ENCODE data around the gene GP5.

Gene GP5, protein sequence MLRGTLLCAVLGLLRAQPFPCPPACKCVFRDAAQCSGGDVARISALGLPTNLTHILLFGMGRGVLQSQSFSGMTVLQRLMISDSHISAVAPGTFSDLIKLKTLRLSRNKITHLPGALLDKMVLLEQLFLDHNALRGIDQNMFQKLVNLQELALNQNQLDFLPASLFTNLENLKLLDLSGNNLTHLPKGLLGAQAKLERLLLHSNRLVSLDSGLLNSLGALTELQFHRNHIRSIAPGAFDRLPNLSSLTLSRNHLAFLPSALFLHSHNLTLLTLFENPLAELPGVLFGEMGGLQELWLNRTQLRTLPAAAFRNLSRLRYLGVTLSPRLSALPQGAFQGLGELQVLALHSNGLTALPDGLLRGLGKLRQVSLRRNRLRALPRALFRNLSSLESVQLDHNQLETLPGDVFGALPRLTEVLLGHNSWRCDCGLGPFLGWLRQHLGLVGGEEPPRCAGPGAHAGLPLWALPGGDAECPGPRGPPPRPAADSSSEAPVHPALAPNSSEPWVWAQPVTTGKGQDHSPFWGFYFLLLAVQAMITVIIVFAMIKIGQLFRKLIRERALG

DNA sequence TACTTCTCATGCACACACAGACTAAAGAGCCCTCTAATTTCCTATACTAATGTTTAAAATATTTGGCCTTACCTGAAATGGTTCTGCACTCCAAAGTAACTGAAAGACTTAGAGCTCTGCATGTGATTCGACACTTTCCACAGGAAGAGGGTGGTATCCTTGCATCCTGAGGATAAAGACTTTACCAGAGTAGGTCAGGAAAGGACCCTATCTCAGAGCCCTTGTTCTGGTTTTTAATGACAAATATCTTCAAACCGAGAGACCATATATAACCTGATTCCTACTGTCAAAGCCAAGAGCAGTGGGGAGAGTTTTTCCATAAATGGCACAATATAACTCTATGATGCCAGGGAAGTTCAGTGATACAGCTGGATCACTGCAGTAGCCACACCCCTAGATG, at the start of gene GP5:
GP5 (minus strand) TSS at position 101 of the 400 bp plus-strand sequence. CDS start 984 bp downstream, outside the sequence.
- no peak for DNase-seq (ENCODE audit: low read depth)

DNA sequence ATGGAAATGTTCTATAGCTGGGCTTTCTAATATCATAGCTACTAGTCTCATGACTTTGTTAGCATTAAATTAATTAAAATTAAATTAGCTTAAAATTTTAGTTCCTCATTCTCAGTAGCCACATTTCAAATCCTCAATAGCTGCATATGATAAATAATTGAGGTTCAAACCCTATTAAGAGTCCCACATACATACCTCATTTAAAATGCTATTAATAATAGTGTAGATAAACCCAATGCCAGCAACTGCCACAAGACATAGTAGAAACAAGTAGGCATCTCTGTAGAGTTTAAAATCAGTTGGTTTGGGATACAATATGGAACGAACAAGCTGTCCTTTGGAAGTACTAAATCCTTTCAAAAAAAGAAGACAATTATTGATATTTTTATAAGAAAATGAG, 48.6 kb upstream of the GP5 start:
- DNase-seq (ENCODE audit: low read depth), result no peak

DNA sequence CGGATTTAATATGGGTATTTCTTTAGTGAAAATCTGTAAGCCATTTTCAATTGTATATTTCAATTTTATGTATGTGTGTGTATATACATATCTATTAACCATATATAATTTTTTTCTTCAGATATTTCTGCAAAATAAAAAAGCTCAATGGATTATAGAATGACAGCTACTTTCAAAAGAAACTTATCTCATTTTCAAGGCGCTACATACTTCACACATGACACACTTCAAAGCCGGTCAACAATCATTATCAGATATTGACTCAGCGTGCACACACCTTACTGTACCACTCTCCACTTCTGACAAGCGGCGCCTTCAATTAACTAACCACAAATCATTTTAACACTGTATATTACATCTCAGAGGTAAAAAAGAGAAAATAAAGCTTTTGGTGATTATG, 48.1 kb upstream of the GP5 start:
- DNase-seq (ENCODE audit: low read depth), result no peak

DNA sequence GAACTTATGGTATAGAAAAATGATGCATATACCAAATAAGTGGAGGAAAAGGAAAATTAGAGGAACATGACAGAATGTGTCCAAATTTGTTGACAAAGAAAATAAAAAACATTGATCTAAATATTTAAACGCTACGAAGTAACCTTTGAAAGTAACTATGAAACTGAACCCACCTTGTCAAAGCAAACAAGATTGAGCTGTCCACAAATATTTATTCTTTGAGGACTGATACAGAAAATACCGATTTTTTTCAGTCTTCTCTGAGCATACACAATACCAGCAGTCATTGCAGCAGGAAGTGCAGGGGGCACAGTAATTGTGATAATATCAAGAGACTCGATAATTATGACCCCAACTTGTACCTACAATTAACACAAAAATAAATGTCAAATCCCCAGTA, 47.7 kb upstream of the GP5 start:
- no peak for DNase-seq (ENCODE audit: low read depth)

DNA sequence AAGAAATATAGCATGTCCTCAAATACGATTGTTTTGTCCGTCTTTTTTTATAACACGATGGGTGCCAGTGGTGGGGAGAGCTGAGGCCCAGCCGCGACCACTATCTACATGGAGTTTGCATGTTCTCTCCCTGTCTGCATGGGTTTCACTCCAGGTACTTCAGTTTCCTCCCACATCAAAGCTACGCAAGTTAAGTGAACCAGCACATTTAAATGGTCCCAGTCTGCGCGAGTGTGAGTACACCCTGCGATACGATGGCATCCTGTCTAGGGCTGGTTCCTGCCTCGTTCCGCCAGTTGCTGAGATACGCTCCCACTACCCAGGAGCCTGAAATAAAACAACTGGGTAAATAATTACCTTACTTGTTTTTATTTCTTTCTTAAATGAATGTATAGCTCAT, 47.1 kb upstream of the GP5 start:
- no peak for DNase-seq (ENCODE audit: low read depth)

DNA sequence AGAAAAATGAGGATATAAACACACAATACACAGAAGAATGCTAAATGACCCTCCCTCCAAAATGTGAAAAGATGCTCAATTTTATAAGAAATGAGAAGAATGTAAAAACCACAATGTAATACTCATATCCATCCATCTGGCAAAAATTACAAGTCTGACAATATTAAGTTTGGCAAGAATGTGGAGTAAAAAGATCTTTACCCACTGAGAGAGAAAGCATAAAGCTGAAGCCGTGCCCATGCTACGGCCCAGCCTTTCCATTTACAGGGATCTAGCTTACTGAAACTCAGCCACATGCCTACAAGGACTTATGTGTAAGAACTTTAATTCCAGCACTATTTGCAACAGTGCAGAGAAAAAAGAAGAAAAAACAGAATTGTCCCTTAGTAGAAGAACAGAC, 44.8 kb upstream of the GP5 start:
- no peak for DNase-seq (ENCODE audit: low read depth)

DNA sequence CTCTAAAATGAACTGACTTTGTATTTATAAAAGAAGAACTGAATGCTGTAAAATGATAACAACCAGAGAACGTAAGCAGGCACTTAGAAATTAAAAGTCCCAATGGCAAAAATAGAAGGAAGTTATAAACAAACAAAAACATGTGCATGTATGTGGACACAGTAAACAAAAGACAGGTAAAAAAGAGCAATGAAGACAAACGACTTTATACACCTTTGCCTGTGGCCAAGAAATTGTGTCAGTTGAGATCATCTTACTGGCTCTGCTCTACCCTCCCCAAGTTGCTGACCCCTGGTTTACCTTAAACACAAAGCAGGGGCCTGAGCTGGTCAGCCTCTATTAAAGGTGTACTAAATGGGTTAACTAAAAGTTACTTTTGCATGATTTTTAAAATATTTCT, 41.7 kb upstream of the GP5 start:
- no peak for DNase-seq (ENCODE audit: low read depth)

DNA sequence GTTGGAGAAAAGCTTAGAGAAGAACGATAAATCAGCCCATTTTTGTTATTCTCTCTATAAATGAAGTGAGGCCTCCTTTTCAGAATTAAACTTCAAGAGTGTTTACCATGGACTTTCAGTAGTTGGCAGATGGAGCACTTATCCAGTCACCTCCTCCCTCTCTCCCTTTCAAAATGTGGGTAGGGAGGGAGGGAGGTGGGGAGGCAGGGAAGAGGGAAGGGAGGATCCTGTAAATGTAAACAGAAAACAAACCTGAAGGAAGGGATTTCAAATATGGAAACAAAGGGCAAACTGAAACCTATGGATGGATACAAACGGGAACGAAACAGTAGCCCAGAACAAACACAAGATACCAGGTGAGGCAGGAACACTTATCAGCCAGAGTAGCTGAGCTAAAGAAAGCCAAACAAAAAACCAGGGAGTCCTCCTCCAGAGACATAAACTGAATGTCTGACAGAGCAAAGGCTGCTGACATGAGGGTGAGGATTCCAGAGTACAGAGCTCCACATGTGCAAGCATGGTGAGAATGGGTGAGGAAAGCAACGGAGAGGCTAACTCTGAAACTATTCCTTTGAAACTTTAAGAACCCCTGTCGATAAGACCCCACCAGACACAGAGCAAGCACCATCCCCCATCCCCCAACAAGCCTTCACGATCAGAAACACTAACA, 41.0 kb upstream of the GP5 start:
- DNase-seq (ENCODE audit: low read depth), result no peak

DNA sequence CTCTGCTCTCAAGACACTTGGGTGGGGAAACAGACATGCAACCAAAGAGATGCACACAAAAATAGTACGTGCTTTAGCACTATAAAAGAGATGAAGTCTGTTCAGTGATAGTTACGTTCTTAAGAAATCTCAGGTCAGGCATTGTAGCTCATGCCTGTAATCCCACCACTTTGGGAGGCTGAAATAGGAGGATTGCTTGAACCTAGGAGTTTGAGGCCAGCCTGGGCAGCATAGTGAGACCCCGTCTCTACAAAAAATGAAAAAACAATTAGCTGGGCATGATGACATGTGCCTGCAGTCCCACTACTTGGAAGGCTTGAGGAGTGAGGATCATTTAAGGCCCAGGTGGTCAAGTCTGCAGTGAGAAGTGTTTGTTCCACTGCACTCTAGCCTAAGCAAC, 35.4 kb upstream of the GP5 start:
- DNase-seq (ENCODE audit: low read depth), result no peak

DNA sequence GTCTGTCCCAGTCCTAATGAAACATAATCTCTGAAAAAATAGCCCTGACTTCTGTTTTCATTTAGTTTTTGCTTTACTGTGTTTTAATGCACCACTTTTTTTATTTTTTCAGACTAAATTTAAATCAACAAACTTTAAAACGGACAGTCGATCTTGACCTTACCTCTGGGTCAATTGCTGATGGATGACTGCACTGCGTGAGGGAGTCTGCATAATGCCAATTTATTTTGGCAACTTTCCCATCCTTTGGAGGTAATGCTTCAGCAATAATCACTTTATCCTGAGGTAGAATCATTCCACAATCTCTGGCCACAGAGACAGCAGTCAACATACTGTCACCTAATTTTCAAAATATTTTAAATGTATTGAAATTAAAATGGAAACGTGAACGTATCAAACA, 32.5 kb upstream of the GP5 start:
- no peak for DNase-seq (ENCODE audit: low read depth)

DNA sequence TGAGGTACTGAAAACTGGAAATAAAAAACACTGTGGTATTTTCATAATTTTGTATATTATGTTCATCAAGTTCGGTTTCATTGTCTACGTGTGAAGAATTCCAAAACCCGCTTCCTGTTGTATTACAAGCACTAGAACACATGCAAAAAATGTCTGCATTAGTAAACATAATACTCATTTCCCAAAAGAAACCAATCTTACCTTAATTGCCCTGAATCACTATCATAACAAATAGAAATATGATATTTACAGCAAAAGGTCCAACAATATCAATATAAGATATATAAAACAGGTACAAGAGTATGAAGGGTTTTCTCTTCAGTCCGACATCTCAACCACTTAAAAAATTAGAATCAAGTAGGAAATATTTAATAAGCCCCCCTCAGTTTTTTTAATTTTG, 26.3 kb upstream of the GP5 start:
- no peak for DNase-seq (ENCODE audit: low read depth)

DNA sequence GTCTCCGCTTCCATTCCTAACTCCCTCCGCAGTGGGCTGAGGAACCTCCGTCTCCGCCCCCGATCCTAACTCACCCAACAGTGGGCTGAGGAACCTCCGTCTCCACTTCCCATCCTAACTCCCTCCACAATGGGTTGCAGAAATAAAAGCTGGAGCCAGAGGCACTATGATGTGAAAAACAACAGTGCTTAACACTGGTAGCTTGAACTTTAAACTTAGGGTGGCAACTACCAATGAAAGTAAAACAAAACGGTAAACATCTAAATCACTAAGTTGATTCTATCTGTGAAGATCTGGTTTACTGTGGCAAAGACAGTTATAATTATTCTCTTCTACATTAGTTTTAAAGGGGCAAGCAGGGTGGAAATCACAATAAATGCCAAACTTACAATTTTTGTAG, 25.9 kb upstream of the GP5 start:
- DNase-seq (ENCODE audit: low read depth), result no peak

DNA sequence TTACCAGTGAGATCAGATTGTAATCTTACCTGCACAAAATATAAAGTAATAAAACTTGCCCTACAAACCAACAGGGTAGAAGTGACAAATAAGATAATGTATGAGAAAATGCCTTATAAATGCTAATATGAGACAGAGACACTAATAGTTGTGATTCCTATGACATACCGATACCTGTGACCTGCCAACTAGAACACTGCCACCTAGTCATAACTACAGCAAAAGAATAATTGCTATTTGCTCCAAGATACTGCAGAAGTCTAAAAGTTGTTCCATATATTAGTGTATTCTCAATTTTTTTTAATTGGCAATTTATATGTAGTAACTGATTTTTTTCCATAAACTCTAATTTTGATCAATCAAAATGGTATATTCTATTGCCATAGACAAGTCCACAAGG, 25.3 kb upstream of the GP5 start:
- no peak for DNase-seq (ENCODE audit: low read depth)

DNA sequence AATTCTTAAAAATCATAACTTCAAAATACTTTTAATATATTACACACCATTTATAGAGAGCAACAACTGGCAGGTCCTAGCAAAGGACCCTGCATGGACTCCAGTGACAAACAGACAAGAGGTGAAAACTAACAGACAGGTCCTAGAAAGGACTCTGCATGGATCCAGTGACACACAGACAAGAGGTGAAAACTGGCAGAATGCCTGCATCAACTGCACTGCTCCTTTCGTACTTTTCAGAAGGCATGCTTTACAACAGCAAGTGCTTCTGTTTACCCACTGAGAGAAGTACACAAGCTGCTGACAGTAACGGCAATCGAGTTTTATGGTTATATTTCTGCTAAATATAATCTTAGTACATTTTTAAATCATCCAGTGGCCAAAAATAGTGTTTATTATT, 24.3 kb upstream of the GP5 start:
- DNase-seq (ENCODE audit: low read depth), result no peak

DNA sequence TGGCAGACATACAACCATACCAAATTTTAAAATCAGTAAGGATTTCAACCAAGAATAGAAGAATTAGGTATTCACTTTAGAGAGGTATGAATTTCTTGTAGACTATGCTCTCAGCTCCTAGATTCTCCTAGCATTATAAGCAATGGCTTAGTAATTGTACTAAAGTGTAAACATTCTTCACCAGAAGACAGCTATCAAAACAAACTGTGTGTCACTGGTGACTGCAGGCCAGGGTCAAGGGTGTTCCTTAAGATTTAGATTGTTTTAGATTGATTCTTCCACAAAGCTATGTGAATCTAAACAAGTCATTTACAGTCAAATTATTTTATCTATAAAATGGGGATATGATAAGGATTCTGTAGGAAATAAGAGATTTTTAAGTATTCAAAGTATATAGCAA, 23.1 kb upstream of the GP5 start:
- DNase-seq (ENCODE audit: low read depth), result no peak

DNA sequence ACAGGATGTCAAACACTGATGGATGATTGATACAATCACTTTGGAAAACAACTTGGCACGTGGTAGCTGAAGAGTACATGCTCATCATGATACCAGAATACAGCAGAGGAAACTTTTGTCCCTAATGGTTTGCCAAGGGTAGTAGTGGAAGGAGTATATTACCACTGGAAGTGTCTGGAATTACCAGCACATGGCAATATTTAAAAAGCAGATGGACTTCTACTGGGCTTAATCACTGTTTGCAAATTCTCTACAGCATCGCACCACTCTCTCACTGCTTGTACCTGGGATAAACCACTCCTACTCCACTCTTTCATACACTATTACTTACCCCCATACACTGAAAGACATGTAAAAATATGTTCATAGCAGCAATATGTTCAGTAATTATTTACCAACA, 19.6 kb upstream of the GP5 start:
- DNase-seq (ENCODE audit: low read depth), result no peak

DNA sequence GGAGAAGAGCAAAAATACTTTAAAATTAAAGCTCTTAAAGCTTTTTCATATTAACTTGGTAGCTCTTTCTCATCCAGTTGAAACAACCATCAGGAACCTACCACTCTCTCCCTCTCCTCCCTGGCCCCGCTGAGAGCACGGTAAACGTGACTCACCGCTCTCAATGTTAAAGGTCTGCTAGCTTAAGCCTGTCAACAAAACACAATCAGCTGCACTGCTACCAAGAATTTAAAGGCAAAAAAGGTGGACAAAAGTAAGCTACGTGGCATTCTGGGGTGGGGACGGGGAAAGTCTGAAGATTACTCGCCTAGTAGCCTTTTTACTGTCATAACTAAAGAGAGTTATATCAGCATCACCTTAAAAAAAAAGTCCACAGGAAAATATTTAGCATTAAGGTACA, 8.4 kb upstream of the GP5 start:
- no peak for DNase-seq (ENCODE audit: low read depth)

DNA sequence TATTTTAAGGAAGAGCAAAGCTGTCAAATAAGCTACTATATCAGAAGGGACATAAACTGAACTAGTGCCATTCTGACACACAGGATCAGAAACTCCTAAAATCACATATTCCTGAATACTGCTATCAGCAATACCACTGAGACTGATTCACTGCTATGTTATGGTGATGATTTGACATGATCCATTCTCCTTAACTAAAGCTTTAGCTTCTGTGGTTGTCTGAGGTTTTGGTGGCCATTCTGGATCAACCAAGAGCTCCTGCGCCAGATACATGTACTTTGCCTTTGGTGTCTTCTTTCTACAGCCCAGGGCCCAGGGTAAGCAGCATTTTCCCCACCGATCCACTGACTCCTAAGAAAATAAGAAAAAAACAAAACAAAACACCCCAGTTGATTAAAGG, 6.7 kb upstream of the GP5 start:
- DNase-seq (ENCODE audit: low read depth), result no peak

DNA sequence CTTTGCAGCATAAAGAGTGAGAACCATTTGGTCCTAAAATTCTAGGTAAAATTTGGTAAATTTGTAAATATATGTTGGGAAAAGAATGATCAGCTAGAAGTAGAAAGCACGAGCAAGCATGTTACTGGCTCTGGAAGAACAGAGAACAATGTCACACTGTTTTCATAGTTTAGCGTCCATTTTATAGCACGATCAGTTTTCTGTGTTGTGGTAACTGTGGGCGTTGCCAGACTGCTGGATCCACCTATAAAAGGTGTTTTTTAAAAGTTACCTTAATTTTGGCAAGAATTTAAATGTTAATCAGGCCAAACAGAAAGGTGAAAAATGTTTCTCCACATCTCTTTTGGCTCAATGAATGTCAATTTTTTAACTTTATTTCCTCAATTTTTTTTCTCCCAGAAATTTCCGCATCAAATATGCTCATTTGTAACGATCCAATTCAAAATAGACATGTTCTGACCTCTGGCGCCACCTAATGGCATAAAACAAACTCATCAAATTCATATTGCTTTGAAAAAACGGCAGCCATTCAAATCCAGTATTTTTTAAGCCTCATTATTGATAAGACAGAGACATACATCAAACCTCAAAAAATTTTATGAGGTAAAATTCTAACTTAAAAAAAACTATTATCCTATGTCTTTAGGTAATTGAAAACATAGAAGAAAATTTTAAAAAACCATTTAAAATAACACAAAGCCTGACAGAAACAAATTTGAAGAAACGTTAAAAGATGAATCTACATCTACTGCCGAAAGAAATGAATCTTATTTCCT, 5.5 kb upstream of the GP5 start:
- DNase-seq (ENCODE audit: low read depth), result no peak

DNA sequence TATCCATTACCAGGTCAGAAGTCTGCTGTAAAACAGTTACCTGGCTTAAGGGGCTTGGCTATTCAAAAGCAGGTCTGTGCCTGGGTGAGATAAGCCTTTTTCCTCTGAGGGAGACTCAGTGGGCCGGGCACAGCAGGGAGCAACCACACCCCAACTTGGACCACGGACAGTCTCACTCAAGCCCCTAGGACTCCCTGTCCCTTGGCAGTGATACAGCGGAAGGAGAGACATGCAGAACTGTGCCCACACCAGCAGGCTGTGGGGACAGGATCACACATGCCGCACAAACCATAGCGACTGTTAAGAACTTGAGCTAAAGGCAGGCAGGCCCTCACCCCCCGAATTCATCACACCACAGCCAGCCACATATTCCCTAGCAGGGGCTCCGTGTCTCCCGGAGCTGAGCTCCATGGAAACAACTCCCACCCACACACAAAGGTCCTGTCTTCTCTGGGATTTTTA, 2.8 kb upstream of the GP5 start:
- DNase-seq (ENCODE audit: low read depth), result no peak

DNA sequence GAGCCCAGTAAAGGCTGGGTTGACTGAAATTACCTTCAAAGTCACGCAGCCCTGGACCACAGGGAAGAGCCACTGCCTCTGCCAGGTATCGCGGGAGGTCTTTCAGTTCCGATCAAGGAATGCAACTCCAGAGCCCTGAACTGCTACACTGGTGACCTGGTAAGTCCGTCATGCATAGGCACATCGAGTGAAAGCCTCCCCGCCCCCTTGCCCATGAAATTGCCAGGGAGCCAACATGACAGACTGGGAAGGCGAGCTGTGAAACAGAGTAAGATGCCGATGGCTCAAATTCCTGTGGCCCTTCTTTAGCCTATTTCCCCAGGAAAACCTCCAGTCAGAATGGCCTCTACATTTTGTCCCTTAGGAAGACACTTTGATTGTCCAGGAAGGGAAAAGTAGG, 2.3 kb upstream of the GP5 start:
- DNase-seq (ENCODE audit: low read depth), result no peak

DNA sequence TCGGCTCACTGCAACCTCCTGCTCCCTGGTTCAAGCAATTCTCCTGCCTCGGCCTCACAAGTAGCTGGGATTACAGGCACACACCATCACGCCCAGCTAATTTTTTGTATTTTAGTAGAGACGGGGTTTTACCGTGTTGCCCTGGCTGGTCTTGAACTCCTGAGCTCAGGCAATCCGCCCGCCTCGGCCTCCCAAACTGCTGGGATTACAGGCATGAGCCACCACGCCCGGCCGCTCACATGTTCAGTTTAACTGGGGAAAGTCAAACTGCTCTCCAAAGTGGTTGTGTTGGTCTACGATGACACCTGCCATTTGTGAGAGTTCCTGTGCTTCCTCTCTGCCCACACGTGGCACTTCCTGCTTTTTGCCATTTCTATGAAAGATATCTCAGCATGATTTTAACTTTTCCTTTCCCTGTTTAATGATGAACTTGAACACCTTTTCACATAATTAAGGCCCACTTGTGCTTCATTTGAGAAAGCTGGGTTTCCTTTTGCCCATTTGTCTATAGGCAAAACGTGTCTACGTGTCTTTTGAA, 877 bp upstream of the GP5 start:
- no peak for DNase-seq (ENCODE audit: low read depth)
